Left kidney (tissue), 8 donors: ENCODE data around the gene FAM227B. TPM values are rescaled to one million over a fixed set of nuclear protein-coding genes. Genes with fewer than 3 reads are reported as not detected.
"Not testable (repeated sequence)": the region's sequence is repeated elsewhere in the genome, so short reads cannot be mapped to it uniquely, and the experiment has no call there.

ENCODE experiments used
- DNase-seq: peaks from one replicate; pipeline ENCODE4 v3.0.0-alpha.2; 2013
- long read RNA-seq, 8 donors: transcript quantifications; one replicate each; lab custom pipeline, GENCODE V29; 2026
- polyA plus RNA-seq: library from polyadenylated mRNA; unstranded; fragments of 120-200 nt; gene quantifications from one replicate; pipeline ENCODE4 v1.2.1, GENCODE V29; 2013; ENCODE audit not compliant: insufficient read length

FAM227B gene, protein sequence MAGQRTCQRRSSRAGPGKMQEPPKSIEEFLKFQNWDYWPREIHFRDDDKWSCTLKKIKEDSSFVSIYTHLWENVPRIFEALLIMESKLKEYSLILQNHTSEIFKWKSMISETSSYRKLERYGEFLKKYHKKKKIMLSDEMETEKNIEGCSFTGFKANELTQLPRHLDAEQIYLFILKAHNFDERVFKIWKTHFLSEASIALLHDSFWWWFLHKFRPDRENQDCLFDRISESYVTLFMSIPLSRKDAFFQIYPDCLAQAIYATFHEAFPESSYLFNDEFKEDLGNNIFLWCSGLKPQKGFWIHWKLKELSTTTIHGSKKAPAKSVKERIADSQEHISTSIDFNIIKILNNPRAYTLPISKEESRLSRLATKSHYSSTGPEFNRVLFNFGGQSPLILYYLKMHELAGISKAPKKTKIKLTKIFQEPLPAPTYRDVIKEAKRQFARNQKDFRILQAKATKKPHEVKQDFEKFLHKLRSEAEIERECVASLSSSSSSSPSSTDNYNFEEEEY
- 18.8 TPM for polyA plus RNA-seq
- long read RNA-seq, donor 1, partial matches to known transcripts: 32 of 44 reads
- long read RNA-seq, donor 1, other reads (novel, unspliced or antisense): 11 of 44 reads
- long read RNA-seq, donor 2, partial matches to known transcripts: 8 of 23 reads
- long read RNA-seq, donor 2, other reads (novel, unspliced or antisense): 15 of 23 reads
- long read RNA-seq, donor 3, partial matches to known transcripts: 14 of 15 reads
- long read RNA-seq, donor 3, other reads (novel, unspliced or antisense): 0 of 15 reads
- long read RNA-seq, donor 4, partial matches to known transcripts: 21 of 21 reads
- long read RNA-seq, donor 4, other reads (novel, unspliced or antisense): 0 of 21 reads
- long read RNA-seq, donor 5: 0 reads
- long read RNA-seq, donor 6, partial matches to known transcripts: 11 of 30 reads
- long read RNA-seq, donor 6, other reads (novel, unspliced or antisense): 17 of 30 reads
- long read RNA-seq, donor 7, partial matches to known transcripts: 14 of 23 reads
- long read RNA-seq, donor 7, other reads (novel, unspliced or antisense): 7 of 23 reads
- long read RNA-seq, donor 8, partial matches to known transcripts: 6 of 6 reads
- long read RNA-seq, donor 8, other reads (novel, unspliced or antisense): 0 of 6 reads

- DNase-seq: peak; percentile 97
Observed at GRCh38 chr15:49620658-49621368, at the start of gene FAM227B, which contains the start of gene DTWD1. TSS of gene FAM227B (minus strand) at chr15:49620818. CDS start at chr15:49615171, 5,647 bp downstream. TSS of gene DTWD1 (plus strand) at chr15:49621048. CDS start at chr15:49625168, 4,120 bp downstream.

DNA sequence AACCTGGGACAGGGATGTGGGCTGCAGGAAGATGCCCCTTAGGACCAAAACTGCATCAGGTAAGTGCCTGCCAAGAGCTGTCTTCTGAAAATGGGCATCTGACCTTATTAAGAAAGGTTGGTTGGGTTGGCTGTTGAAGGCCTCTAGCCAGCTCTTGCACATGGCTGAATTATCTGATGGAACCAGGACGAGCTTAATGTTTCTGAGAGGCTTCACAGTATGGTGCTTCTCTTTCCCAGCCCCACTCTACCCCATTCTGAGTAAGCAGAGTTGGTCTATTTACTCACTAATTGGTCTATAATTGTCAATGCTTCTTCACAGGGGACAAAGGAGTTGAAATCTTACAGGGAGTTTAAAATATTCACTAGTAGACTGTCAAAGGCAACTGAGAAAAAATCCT lies 48.7 kb upstream of the FAM227B start:
- DNase-seq: no peak

- not testable (repeated sequence) for DNase-seq
Observed at GRCh38 chr15:49666486-49666885, 45.9 kb upstream of the FAM227B start.

DNA sequence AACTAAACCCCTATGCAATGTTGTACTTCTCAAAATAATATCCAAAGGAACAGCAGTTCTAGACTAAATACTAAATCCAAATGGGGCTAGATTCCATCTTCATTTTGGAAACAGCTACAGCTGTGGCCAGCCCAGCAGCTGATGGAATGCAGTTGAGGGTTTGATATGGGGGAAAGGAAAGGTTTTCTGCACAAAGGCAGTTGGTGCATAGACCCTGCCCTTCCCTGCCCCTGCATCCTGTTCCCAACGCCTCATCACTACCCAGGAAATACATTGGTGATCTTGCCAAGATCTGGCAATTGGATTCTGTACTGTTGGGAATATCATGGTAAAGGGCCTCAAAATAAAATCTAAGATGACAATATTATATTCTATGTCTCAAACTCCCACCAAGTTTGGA lies 44.1 kb upstream of the FAM227B start:
- no peak for DNase-seq

- no peak for DNase-seq
Observed at GRCh38 chr15:49656734-49657133, 36.1 kb upstream of the FAM227B start.

DNA sequence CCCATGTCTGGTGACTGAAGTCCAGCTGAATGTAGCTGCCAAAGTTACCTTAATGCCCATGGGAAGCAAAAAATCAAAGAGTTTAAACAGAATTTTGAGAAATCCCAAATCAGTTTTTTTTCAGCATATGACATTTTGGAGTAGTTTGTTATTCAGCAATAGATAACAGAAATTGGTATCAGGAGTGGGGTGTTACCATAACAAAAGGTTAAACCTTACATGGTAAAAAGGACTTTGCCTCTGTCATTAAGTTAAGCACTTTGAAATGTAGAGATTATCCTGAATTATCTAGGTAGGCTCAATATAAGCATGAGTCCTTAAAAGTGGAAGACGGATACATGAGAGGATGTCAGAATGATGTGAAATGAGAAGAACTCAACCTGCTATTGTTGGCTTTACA lies 32.3 kb upstream of the FAM227B start:
- DNase-seq: no peak

DNA sequence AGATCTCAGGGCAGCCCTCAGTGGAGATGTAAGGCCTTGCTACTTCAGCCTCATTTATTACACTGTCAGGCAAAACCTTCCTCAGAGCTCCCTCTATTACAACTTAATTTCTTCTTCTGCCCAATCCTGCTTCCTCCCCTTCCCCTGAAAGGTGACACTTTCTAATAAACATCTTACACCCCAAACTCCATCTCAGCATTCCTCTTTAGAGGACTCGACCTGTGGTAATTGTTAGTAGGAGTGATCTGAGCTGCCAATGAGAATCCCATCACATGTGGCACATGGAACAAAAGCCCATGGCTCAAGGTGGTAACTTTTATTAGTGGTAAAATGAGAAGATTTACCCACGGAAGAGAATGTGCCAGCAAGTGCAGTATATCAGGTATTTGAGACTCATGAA lies 30.1 kb upstream of the FAM227B start:
- no peak for DNase-seq

- no peak for DNase-seq
Observed at GRCh38 chr15:49649987-49650386, 29.4 kb upstream of the FAM227B start.

DNA sequence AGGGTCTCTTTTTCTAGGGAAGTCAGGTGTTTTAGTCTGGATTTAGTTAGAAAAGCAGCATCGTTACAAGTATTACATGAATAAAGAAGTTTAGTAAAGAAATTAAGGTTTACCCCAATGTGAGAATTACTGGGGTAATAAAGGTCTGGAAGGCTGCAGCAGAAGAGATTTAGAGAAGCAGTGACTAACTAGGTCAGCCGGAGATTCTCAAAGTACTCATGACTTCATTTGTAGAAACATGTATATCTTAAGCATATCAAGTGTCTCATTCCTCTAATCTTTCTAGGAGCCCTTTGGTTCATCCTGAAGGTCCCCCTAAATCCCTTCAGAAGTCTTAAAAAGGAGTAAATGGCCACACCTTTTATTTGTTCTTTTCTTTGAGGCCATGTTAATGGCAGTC lies 26.3 kb upstream of the FAM227B start:
- DNase-seq: no peak

- peak; percentile 59 for DNase-seq
Observed at GRCh38 chr15:49645941-49646340, 25.3 kb upstream of the FAM227B start.

DNA sequence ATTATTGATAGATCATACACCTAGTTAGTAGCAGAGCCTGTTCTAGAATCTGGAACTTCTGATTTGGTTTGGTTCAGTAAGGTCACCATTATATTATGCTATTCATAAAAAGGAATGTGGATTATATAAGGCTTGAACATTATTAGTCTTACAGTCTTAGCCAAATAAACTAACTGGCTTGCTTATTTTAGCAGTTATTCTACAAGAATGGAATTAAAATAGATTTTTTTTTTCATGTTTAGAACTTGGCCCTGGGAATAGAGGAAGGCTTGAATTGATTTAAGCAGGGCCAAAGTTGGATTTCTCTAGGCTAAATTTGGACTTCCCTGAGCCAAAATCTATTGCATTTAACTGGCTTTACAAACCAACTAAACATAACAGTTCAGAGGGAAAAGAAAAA lies 24.7 kb upstream of the FAM227B start:
- DNase-seq: no peak

DNA sequence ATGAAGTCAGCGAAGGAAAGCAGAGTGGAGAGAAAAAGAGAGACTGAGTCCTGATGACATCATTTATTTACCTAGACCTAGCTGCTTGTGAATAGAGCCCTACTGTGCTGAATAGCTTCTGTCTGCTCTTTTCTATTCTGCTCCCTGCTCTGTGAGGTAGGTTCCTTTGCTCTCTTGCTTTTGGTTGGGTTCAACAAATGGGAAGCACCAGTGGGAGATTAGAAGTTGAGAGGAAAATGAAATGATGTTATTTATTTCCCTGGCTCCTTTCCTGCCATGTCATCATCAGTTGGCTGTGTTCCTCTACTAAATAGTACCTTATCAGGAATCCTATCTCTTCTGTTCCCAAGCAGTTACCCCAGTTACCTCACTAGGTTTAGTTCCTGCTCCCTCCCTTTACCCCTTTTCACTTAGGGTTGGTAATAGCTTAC lies 23.8 kb upstream of the FAM227B start:
- no peak for DNase-seq

GRCh38 chr15:49637857-49638256 lies 17.2 kb upstream of the FAM227B start:
- DNase-seq: no peak

DNA sequence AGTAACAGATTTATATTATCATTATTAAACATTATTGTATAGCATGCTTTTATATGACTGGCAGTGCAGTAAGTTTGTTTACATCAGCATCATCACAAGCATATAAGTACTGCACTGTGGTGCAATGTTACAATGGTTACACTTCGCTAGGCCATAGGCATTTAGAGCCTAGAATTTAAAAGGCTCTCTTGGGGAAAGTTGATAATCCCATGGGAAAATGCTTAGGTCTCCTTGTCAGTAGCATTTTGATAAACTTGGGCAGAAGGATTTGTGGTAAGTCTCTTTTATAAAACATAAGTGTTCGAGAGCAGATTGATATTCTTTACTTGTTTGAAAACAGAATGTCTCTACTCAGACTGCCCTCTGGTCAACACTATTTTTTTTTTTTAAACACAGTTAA lies 7.8 kb upstream of the FAM227B start:
- no peak for DNase-seq

GRCh38 chr15:49627407-49627877 lies 6.8 kb upstream of the FAM227B start:
- no peak for DNase-seq

- DNase-seq: no peak
Observed at GRCh38 chr15:49625460-49626036, 4.9 kb upstream of the FAM227B start.

DNA sequence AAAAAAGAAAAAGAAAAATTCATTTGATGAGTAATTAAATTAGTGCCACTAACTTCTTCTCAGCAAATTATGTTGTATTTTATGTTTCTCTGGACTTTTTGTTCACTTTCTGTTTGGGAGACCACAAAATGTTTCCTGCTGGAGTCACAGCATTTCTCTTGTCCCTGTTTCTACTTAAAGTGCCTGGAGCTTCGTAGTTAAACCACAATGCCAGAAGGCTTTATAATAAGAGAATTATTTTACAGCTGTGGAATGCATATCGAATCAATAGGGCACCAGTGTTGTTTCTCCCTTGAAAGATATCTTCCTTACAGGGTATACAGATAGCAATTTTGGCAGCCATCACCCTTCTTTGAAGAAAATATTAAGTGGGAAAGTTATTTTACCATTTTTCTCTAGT lies 3.4 kb upstream of the FAM227B start:
- DNase-seq: no peak

DNA sequence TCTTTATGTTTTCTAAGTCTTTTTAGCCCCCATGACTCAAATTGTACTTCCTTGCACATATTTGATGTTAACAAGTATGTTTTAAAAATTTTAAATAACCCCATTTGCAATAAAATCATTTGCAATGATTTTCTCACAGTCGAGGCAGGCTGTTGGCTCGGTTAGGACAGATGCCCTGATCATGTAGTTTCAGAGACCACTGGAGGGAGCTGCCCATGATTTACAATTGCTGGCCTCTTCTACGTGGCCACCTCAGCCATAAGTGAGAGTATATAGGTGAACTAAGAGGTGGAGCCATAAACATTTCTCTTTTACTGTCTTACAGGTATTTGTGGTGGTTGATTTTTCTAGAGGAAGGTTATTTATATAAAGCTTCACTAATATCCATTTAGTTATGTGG lies 1.9 kb upstream of the FAM227B start:
- no peak for DNase-seq

DNA sequence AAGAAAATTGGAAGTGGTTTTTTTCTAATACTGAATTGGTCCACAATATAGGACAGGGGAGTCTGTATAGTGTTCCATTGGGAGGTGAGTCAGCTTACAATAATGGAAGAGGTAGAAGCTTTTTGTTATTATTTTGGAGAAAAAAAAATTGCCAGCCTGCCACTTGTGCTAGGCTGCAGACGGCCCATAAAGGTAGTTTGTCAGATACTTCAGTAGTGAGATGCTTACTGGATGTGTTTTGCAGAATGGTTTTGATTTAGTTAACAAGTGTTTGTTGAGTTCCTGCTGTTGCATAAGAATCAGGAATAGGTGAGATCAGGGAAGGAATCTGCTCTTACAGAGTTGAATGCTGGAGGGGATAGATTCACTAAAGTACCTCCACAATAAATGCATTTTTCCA lies 1.3 kb upstream of the FAM227B start:
- no peak for DNase-seq

GRCh38 chr15:49621401-49621811 lies 788 bp upstream of the FAM227B start:
- peak; percentile 28 for DNase-seq

- DNase-seq: no peak
Observed at GRCh38 chr15:49620199-49620598, 419 bp downstream of the FAM227B start.
